NCI-H1930 (cell line): Measurements from ENCODE around the gene AMZ1.
"Not testable (repeated sequence)": the region's sequence is repeated elsewhere in the genome, so short reads cannot be mapped to it uniquely, and the experiment has no call there.

Source experiments
- DNase-seq, 2 experiments: peaks; one replicate each; lab custom pipeline; 2025; lab: John Stamatoyannopoulos, UW

Gene AMZ1

DNA sequence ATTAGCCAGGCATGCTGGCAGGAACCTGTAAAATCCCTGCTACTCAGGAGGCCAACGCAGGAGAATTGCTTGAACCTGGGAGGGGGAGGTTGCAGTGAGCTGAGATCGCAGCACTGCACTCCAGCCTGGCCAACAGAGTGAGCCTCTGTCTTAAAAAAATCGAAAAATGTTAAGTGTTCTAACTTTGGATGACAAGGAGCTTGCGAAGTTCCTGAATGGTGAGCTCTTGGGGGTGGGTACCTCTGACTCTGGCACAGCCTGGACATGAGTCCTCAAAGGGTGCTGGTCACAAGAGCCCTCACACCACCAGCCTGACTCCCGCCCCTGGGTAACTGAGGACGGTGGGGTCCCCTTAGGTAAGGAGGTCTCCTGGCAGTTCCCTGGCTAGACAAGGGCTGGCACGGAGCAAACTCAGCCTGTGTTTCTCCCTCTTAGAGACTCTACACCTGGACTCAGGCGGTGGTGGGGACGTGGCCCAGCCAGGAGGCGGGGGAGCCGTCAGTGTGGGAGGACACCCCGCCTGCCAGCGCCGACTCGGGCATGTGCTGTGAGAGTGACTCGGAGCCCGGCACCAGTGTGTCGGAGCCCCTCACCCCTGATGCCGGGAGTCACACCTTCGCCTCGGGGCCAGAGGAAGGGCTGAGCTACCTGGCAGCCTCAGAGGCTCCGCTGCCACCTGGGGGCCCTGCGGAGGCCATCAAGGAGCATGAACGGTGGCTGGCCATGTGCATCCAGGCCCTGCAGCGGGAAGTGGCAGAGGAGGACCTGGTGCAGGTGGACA lies 24.1 kb downstream of the AMZ1 start:
- DNase-seq, result no peak

DNA sequence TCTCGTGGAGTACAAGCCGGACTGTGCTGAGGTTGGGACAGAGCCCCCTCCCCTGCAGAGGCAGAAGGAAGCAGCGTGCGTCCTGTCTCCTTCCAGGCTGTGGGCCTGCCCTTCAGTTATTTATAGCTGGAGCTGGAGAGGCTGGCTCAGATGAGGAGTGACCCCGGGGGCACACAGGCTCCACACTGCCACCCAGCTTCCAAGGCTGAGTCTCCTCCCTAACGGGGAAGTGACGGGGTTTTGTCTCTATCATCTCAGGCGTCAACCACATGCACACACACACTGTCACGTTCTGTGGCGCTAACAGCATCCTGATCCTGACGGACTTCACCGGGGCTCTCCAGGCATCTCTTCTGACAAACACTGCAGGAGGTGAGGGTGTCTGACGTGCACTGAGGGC lies 25.4 kb downstream of the AMZ1 start:
- no peak for DNase-seq

DNA sequence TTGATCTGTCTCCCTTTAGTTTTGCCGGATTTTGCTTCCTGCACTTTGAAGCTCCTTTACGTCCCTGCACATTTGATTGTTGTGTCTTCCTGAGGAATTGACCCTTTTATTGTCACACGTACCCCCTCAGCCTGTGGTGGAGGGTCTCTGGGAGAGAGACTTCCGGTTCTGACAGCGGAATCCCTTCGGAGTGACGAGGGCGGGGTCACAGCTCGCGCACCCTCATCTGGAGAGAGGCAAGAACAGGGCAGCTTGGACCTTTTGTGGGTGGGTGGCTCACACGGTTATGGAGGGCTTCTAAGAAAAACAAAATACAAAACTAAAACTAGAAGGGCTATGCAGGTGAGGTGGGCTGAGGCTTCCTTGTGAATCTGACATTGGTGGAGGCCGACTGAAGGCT lies 26.0 kb downstream of the AMZ1 start:
- DNase-seq, result no peak

DNA sequence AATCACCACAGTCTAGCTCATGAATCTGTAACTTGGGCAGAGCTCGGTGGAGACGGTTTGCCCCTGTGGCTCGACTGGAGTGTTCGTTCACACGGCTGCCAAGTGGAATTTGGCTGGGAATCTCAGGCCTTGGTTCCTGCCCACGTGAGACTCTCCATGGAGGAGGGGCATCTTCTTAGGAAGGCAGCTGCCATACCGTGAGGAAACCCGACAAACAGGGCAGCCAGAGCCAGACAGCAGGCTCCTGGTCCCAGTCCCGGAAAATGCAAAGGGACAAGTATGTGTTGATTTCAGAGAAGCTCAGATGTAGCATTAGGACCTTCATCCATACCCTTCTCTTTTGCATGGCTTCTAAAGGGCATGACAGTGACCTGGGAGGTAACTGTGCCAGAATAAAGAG lies 26.6 kb downstream of the AMZ1 start:
- no peak for DNase-seq

DNA sequence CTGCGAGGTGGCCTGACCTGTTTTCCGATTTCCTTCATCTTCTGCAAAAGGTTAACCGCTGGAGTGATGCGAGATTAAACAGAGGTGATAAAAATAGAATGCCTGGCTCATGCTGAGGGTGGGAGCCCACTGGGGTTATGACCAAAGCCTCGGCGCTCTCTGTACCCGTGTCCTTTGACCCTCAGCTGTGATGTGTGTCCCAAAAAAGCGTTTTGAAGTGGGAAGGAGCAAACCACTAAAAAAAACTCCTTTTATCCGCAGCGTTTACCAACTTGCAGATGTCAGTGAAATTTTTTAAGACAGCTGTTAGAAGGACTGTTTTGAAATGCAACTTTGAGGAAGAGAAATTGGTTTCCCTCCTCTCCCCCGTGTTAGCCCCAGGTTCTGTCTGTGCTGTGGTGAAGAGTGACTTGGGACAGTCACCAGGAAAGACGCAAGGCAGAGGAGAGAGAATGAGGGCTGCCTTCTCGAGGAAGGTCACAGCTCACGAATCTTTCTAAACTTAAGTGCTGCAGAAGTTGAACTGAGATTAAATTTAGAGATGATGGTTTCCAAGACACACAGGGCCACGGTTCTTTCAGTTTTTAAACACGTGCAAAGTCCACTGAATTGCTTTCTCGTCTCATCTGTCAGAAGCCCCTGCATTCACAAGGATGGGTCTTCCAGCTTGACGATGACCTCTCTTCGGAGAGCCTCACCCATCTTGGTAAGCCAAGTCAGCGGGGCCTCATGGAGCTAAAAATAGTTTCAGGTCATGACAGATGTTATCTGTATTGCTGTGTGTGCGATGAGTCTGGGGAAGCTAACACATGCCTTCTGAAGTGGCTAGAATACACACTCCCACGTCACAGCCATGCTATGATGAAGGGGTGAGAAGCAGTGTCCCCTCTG lies 27.6 kb downstream of the AMZ1 start:
- DNase-seq, result no peak

DNA sequence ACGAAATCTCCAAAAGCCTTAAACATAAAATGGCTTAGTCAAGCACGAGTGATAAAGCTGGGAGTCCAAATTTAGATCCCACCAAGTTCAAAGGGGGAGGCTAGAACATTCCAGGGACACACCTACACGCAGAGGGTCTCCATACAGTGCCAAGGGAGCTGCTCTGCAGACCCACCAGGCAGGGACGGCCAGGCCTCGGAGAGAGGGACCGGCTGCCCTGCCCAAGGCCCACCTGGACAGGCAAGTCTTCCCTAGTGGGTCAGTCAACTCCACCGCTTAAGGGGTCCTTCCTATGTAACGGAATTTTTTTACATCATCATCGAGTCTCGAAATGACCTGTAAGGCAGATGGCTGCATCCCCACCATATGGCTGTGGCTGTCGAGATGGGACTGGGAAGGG lies 28.5 kb downstream of the AMZ1 start:
- no peak for DNase-seq

DNA sequence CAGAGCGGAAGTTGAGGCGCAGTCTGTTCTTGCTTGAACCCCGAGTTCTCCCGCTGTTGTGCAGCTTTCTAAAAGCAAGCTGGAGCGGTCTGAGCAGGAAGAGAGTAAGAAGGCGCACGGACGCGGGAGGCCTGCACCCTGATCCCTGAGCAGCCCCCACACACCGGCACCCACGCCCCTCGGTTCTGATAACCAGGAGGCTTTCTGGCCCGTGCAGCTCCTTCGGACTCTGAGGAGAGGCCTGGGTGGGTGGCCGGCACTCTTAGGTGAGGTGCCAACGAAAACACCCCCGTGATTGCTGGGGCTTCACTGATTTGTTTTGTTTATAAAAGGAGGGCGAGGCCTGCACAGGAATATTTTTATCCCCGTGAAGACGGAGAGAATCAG lies 28.9 kb downstream of the AMZ1 start:
- no peak for DNase-seq

DNA sequence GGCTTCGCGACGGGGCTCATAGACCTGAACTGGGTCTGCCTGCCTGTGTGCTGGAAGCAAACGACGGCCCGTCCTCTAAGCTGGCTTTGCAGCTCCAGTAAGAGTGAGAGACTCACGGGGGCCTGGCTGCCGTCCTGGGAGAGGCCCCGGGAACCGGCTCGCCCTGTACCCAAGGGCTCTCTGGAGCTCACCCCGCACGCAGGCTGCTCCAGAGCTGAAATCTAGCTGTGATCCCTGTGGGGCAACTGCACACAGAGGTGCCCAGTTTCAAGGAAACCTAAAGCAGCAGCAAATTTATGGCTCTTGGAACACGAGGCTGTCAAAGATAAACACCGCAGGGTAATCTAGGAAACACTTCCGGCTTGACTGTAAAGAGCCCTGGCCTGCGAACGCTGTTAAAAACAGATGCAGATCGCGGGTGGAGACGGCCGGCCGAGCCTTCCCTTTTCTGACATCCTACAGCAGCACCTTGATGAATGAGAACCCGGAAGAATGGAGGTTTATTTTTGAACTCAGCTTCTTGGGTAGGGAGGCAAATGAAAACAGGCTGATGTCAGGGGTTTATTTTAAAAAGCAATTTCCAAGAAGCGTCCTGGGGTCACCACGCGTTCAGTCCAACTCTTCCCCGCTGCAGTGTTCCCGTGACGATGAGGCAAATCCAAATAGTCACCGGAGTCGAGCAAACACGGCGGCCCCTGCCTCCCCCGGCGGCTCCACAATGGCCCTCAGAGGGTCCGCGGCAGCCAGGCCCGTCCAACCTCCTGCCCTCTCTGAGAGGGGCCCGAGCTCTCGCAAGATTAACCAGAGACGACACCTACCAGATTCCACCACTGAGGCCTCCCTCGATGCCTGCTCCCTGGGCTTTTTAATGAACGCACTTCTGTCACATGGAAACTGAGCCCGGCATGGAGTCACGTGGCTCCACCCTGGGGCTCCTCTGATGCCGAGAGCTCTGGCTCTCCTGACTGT lies 29.6 kb downstream of the AMZ1 start:
- DNase-seq, result no peak

DNA sequence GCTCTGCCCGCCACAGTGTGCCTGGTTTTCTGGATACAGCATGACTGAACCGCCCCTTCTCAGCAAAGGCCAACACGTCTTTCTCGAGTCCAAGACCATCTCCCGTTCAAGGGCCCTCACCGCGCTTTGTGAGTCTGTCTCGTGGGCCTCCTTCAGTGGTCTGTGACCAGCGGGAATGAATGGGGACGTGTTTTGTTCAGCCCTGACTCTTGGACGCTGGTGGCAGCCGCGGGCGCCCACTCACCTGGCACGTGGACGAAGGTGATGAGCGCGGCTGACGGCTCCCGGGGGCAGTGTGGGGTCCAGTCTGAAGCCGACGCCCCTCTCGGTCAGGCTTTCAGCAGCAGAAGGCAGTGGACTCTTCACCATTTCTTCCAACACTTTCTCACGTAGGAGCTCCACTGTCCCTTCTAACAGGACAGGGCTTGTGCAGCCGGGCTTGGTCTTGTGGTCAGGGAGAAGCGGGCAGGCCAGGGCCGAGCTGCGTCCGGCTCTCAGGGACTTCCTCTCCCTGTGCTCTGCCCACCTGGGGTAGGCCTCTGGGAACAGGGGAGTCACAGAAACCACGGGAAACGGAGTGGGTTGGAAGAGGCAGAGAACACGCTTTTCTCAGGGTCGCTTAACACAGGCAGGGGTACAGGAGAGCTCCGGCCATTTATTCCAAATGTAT lies 30.4 kb downstream of the AMZ1 start:
- no peak for DNase-seq

DNA sequence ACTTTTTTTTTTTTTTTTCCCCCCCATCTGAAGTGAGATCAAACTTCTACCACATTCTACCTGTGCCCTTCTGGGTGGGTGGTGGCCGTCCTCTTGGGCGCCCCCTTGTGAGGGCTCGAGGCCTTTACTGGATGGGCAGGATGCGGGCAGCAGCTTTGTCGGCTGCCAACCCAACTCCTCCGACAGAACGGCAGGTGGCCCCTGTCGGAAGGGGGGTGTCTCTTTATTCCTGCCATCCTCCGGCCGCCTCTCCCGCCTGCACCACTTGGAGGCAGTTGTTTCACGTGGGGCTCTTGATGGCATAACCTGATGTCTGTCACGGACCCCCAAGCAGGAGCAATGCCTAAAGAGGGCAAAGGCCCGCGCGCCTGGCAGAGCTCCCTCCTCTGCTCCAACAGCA lies 31.0 kb downstream of the AMZ1 start:
- DNase-seq, result no peak

DNA sequence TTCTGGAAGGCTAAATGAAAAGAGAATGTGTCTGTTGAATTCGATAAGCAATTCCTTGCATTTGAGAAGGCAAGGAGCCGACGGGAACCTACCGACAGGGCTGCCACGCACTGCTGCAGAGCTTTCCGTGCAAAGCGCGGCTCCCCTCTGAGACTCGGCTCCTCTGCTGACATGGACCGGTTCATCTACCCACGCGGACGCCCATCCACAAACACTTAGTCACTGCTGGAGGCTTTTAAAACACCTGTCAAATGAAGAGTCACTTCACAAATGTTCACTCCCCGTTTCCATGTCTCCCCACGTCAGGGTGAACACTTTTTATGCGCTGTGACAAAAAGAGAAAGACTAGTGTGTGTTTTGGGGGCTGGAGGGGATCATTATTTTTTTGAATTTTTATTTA lies 32.0 kb downstream of the AMZ1 start:
- no peak for DNase-seq

DNA sequence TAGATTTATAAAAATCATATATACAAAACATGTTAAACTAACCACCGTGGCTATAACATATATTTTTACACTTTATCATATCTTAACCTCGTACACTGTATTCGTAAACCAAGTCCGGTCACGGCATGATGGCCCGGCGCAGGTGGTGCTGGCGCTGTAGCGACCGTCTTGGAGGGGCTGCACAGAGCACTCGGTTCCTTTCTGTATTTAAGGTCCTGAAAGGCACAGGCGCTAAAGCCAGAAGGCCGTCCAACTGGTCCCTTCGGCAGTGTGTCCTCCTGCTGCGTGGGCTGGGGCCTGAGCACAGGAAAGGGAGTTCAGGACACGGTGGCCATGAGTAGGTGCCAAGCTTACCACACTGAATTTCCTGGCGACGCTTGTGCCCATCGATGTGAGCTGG lies 33.8 kb downstream of the AMZ1 start:
- DNase-seq, result no peak

DNA sequence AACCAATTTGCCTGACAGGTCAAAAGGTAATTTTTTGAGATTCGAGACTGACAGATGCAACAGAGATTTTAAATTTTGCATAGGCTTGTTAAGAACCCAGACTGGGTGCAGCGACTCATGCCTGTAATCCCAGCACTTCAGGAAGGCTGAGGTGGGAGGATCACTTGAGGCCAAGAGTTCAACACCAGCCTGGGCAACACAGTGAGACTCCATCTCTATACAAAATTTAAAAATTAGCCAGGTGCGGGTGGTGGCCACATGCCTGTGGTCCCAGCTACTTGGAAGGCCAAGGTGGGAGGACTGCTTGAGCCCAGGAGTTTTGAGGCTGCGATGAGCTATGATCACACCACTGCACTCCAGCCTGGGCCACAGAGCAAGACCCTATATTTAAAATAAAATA lies 34.6 kb downstream of the AMZ1 start:
- DNase-seq, result no peak

DNA sequence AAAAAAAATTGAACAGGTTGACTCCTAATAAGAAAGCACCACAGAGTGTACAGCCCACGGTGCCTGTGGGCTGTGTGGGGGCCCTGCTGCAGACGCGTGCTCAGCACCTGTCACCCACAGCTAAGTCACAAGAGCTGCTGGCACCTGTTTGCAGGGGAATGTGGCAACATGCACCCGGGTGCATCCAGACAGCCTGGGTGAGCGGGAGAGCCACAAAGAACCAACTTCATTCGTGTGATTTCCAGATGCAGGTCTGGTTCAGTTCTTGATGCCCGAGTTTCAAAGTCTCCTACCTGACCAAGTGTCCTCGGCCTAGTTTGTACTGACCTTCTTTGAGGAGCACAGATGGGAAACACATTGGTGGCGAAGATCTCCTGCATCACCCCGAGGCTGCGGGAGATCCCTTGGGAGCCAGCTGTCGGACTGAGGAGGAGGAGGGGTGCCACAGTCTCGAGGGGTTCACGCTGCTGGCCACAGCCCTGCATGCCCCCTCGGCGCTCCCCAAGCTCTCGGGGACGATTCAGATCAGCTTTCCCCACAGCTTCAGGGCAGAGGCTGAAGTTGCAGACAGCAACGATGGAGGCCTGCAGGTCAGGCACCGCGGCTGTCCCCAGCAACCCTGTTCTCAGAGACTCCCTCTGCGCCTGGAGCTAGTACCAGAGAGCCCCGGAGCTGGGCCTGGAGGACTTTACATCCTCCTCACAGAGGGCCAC lies 35.3 kb downstream of the AMZ1 start:
- no peak for DNase-seq

DNA sequence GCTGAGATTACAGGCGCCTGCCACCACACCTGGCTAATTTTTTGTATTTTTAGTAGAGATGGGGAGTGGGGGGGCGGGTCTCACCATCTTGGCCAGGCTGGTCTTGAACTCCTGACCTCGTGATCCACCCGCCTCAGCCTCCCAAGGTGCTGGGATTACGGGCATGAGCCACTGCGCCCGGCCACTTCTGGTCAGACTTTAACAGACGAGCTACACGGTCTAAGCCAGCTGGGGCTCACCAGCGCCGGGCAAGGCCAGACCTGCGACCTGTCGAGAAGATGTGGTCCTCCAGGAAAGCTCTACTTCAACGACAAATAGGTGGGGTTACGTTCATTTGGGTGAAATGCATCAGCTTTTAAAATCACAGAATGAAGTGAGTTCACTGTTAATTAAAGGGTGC lies 36.0 kb downstream of the AMZ1 start:
- DNase-seq, result not testable (repeated sequence)

DNA sequence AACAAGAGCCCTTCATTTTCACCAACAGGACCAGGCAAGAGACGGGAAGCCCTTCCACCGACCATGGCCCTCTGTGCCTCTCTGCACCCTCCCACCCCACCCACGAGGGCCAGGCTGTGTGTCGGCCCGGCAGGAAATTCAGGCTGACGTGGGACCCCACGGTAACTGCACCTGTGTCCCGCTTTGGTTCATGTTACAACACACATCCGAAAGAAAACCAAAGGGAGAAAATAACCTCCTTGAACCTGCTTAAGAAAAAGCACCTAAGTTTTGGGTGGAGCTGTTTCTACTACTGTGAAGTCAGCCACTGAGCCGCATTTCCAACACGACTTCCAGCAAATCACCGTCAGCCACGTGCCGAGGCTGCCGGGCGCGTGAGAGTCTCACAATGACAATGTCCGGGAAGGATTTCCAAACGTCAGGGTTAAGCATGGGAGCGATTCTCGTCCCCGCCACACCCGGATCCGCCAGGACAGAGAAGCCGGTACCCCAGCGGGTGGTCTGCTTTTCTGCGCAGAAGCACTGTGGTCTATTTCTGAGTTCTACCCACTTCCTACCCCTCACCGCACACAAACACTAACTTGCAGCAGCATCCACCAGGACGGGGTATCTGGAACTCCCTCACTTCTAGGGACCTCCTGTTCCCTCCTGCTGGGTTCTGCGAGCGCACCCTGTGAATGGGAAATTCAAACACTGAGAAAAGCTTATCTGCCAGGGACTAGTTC lies 36.6 kb downstream of the AMZ1 start:
- DNase-seq, result no peak

DNA sequence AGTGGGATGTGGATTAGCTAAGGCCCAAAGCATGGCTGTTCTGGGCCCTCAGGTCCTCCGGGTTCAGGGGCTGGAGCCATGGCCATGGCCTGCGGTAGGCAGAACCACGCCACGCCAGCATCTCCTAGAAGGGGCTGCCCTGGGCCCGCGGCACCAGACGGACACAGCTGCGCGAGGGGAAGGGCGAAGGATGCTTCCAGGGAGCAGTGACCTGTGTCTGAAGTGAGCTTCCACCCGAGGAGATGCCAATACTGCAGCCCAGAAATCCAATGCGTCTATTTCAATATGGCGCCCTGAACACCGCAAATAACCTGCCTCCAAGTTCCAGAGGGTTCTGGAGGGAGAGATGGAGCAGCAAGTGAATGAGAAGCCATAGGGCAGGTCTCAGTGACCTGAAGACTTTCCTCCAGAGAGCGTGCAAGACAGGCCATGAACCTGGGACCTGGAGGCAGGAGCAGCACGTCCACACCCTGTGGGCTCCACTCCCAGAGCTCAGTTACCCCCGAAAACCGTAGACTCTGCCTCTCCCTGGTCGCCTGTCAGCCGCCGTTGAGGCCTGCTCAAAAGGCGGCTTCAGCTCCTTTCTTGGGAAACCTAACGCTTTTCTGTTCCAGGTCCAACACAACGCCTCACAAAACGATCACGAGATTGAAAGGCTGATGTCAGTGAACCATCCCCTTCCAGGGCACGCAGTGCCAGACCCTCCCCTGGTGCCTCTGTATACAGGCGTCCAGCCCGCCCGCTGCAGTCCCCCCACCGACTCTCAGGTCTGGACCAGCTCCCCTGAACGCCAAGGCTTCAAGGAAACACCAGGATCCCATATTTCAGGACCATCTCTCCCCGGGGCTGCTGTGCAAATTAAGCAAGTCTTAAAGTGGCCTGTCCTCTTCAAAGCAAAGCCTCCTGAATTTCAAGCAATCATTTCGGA lies 37.4 kb downstream of the AMZ1 start:
- no peak for DNase-seq

DNA sequence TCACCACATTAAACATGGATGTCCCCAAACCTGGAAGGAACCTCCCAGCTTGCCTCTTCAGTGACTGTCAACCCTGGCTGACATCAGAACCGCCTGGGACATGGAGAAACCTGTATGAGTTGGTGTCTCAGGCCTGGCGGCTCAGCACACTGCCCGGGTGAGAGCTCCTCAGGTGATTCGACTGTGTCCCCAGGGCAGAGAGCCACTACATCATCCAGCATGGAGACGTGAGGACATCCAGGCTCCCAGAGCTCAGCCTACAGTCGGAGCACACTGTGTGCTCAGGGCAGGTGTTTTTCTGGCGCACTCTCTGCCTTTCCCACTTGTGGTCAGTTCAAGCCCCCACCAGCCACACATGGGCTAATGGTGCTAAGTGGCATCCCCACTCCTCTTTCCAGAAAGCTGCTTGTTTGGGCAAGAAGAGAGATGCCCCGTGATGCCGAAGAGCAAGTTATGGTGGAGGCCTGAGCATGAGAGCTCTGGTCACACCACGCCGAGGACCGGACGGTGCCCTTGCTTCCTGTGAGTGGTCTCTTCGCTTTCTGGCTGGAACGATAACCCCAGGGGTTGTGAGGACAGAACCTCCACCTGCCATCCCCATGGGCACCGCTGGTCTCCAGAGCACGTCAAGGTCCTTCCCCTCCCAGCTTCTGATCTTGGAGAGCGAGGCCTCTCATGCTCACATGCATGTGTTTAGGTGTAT lies 38.5 kb downstream of the AMZ1 start:
- DNase-seq, result no peak

DNA sequence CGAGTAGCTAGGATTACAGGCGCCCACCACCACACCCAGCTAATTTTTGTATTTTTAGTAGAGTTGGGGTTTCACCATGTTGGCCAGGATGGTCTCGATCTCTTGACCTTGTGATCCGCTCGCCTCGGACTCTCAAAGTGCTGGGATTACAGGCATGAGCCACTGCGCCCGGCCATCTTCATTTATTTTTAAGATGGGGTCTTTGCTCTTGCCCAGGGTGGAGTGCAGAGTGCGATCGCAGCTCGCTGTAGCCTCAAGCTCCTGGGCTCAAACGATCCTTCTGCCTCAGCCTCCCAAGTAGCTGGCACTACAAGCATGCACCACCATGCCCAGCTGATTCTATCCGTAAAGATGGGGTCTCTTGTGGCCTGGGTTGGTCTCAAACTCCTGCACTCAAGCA lies 39.2 kb downstream of the AMZ1 start:
- not testable (repeated sequence) for DNase-seq
